Neural progenitor cell (in vitro differentiated cells): ENCODE measurements around the gene HPSE2. TPM values are rescaled to one million over a fixed set of nuclear protein-coding genes. Genes with fewer than 3 reads are reported as not detected.

ENCODE experiments used
- DNase-seq: peaks from one replicate; pipeline ENCODE4 v3.0.0-alpha.2; 2016; ENCODE audit warnings: low spot score
- H2AFZ ChIP-seq: fragments of 200-600 bp; sonication (generic); replicated peaks from 2 replicates; pipeline ENCODE4 v1.6.1; 2016; ENCODE audit warnings: antibody characterized with exemption
- H3F3A ChIP-seq: fragments of 200-600 bp; sonication (generic); 2 replicates; pipeline ENCODE4 v1.6.1; 2016; ENCODE audit warnings: antibody characterized with exemption, low read depth
- H3K27ac ChIP-seq: fragments of 200-600 bp; sonication (generic); 2 replicates; pipeline ENCODE4 v1.5.1; 2016; ENCODE audit warnings: mild to moderate bottlenecking
- H3K27me3 ChIP-seq: fragments of 200-600 bp; sonication (generic); 2 replicates; pipeline ENCODE4 v1.6.1; 2016; ENCODE audit warnings: mild to moderate bottlenecking, moderate library complexity
- H3K36me3 ChIP-seq: fragments of 200-600 bp; sonication (generic); 2 replicates; pipeline ENCODE4 v1.5.1; 2016
- H3K4me1 ChIP-seq: fragments of 200-600 bp; sonication (generic); 2 replicates; pipeline ENCODE4 v1.6.1; 2016; ENCODE audit warnings: mixed run types
- H3K4me2 ChIP-seq: fragments of 200-600 bp; sonication (generic); 2 replicates; pipeline ENCODE4 v1.6.1; 2016
- H3K4me3 ChIP-seq: fragments of 200-600 bp; sonication (generic); 2 replicates; pipeline ENCODE4 v1.5.1; 2016
- H3K79me2 ChIP-seq: fragments of 200-600 bp; sonication (generic); 2 replicates; pipeline ENCODE4 v1.6.1; 2016; ENCODE audit warnings: low read depth
- H3K9ac ChIP-seq: fragments of 200-600 bp; sonication (generic); 2 replicates; pipeline ENCODE4 v1.6.1; 2016
- H3K9me3 ChIP-seq: fragments of 200-600 bp; sonication (generic); 2 replicates; pipeline ENCODE4 v1.5.1; 2016; ENCODE audit warnings: low read depth
- H4K20me1 ChIP-seq: fragments of 200-600 bp; sonication (generic); 2 replicates; pipeline ENCODE4 v1.6.1; 2016; ENCODE audit warnings: low read depth
- H3K27ac Mint-ChIP-seq: 3 replicates; pipeline ENCODE4 v1.8.0; 2021; ENCODE audit warnings: mixed read lengths
- H3K27me3 Mint-ChIP-seq: 2 replicates; pipeline ENCODE4 v1.8.0; 2022; ENCODE audit warnings: low read depth, mild to moderate bottlenecking, inconsistent platforms, moderate library complexity, mixed read lengths; ENCODE audit not compliant: insufficient read depth
- H3K36me3 Mint-ChIP-seq: 3 replicates; pipeline ENCODE4 v1.8.0; 2021; ENCODE audit warnings: mixed read lengths
- H3K4me1 Mint-ChIP-seq: 3 replicates; pipeline ENCODE4 v1.8.0; 2021; ENCODE audit warnings: mixed read lengths
- H3K4me3 Mint-ChIP-seq: 3 replicates; pipeline ENCODE4 v1.8.0; 2021; ENCODE audit warnings: mild to moderate bottlenecking, moderate library complexity, mixed read lengths
- H3K9me3 Mint-ChIP-seq: 3 replicates; pipeline ENCODE4 v1.8.0; 2020; ENCODE audit warnings: mixed read lengths
- CTCF ChIP-seq: fragments of 200-600 bp; sonication (generic); IDR thresholded peaks from 2 replicates; pipeline ENCODE4 v1.5.1; 2017; ENCODE audit warnings: antibody characterized with exemption, mild to moderate bottlenecking
- EZH2 ChIP-seq: fragments of 200-600 bp; sonication (generic); IDR thresholded peaks from 2 replicates; pipeline ENCODE4 v1.6.1; 2017; ENCODE audit warnings: antibody characterized with exemption, mild to moderate bottlenecking, moderate library complexity
- EZH2phosphoT487 ChIP-seq: fragments of 200-600 bp; sonication (generic); IDR thresholded peaks from 2 replicates; pipeline ENCODE4 v1.6.1; 2017; ENCODE audit warnings: antibody characterized with exemption
- total RNA-seq: library from RNA; depleted of rRNA; stranded (reverse); fragments of >200 nt; gene quantifications from 2 replicates; pipeline ENCODE4 v1.2.3, GENCODE V29; 2015; ENCODE audit warnings: low replicate concordance

The HPSE2 gene
- total RNA-seq, 1 donor from 2014 or later = 3.4 TPM

GRCh38 chr10:98609265-98609664, 626.4 kb downstream of the HPSE2 start:
- no peak overlapping the region for H3K4me2 ChIP-seq
- H4K20me1 ChIP-seq = no peaks in the 10 kb centered on the region
- no peak overlapping the region for H3K4me3 ChIP-seq
- Mint-ChIP-seq H3K9me3 (no peaks in the 10 kb centered on the region), H3K4me3 (no peak overlapping the region), H3K4me1 (peaks cover 28% of the 10 kb centered on the region), H3K27ac (no peak overlapping the region), H3K27me3 (peaks cover 2% of the 10 kb centered on the region), H3K36me3 (no peaks in the 10 kb centered on the region)
- peaks cover 15% of the 10 kb centered on the region for H3K4me1 ChIP-seq
- no peaks in the 10 kb centered on the region for H3K36me3 ChIP-seq
- no peaks in the 10 kb centered on the region for H3K27me3 ChIP-seq
- H3K9ac ChIP-seq = no peak overlapping the region
- H3K27ac ChIP-seq = no peak overlapping the region
- DNase-seq = no peak
- H3K9me3 ChIP-seq = no peaks in the 10 kb centered on the region
- H2AFZ ChIP-seq = no peak overlapping the region
- H3F3A ChIP-seq = no peaks in the 10 kb centered on the region
- TF ChIP-seq CTCF (no peak), EZH2phosphoT487 (no peak), EZH2 (no peak)
- no peaks in the 10 kb centered on the region for H3K79me2 ChIP-seq

- Histone ChIP-seq H3K4me2 (no peak overlapping the region), H3K27me3 (no peaks in the 10 kb centered on the region), H2AFZ (peak overlapping the region; percentile 87), H3K79me2 (no peaks in the 10 kb centered on the region), H3F3A (no peaks in the 10 kb centered on the region), H3K27ac (no peak overlapping the region), H4K20me1 (no peaks in the 10 kb centered on the region), H3K36me3 (no peaks in the 10 kb centered on the region), H3K9ac (no peak overlapping the region), H3K4me3 (no peak overlapping the region), H3K9me3 (no peaks in the 10 kb centered on the region), H3K4me1 (peaks cover 15% of the 10 kb centered on the region)
- DNase-seq = peak; percentile 9
- TF ChIP-seq EZH2 = no peak
- TF ChIP-seq EZH2phosphoT487 = no peak
- no peak for TF ChIP-seq CTCF
- Mint-ChIP-seq H3K36me3 (no peaks in the 10 kb centered on the region), H3K4me1 (peaks cover 28% of the 10 kb centered on the region), H3K27me3 (peaks cover 2% of the 10 kb centered on the region), H3K4me3 (no peak overlapping the region), H3K27ac (peak overlapping the region; percentile 43), H3K9me3 (no peaks in the 10 kb centered on the region)
Measured at GRCh38 chr10:98608411-98608810, 627.2 kb downstream of the HPSE2 start.

GRCh38 chr10:98602224-98602623, 633.4 kb downstream of the HPSE2 start:
- TF ChIP-seq EZH2phosphoT487 = no peak
- no peak for TF ChIP-seq CTCF
- no peak for TF ChIP-seq EZH2
- Mint-ChIP-seq H3K27me3 (no peaks in the 10 kb centered on the region), H3K36me3 (no peaks in the 10 kb centered on the region), H3K4me3 (no peak overlapping the region), H3K27ac (no peak overlapping the region), H3K9me3 (peaks cover 10% of the 10 kb centered on the region), H3K4me1 (no peaks in the 10 kb centered on the region)
- H4K20me1 ChIP-seq = no peaks in the 10 kb centered on the region
- no peak overlapping the region for H2AFZ ChIP-seq
- H3K79me2 ChIP-seq = no peaks in the 10 kb centered on the region
- no peaks in the 10 kb centered on the region for H3K9me3 ChIP-seq
- H3K9ac ChIP-seq = no peak overlapping the region
- H3K27me3 ChIP-seq = no peaks in the 10 kb centered on the region
- DNase-seq = no peak
- H3K36me3 ChIP-seq = no peaks in the 10 kb centered on the region
- H3K4me2 ChIP-seq = no peak overlapping the region
- no peak overlapping the region for H3K4me3 ChIP-seq
- no peak overlapping the region for H3K27ac ChIP-seq
- no peaks in the 10 kb centered on the region for H3F3A ChIP-seq
- H3K4me1 ChIP-seq = peaks cover 2% of the 10 kb centered on the region
